Measurements from ENCODE around the gene NMNAT3.

Gene NMNAT3

GRCh38 chr3:139517321-139518065 is 160.3 kb downstream of the NMNAT3 start:
- no peak for DNase-seq

GRCh38 chr3:139514741-139515140 is 163.0 kb downstream of the NMNAT3 start:
- DNase-seq, result no peak
